ENCODE results near the gene SCAF11.

Gene SCAF11

GRCh38 chr12:45962553-45963325 lies 27.6 kb downstream of the SCAF11 start:
- ATAC-seq (no peak), DNase-seq (ENCODE audit: low spot score in 2 of 2) (no peak)
- H3K4me1 Mint-ChIP-seq = peaks cover 35% of the 10 kb centered on the region
- no peak overlapping the region for H3K27ac Mint-ChIP-seq
- H3K36me3 Mint-ChIP-seq = peaks cover 76% of the 10 kb centered on the region
- H3K9me3 Mint-ChIP-seq = no peaks in the 10 kb centered on the region
- H3K4me3 Mint-ChIP-seq = no peak overlapping the region

- Mint-ChIP-seq H3K9me3 (no peaks in the 10 kb centered on the region), H3K27ac (no peak overlapping the region), H3K36me3 (peaks cover 85% of the 10 kb centered on the region), H3K4me3 (no peak overlapping the region), H3K4me1 (peaks cover 23% of the 10 kb centered on the region)
- ATAC-seq (no peak), DNase-seq (ENCODE audit: low spot score in 2 of 2) (no peak)
Observed at GRCh38 chr12:45959728-45960127, 30.6 kb downstream of the SCAF11 start.

DNA sequence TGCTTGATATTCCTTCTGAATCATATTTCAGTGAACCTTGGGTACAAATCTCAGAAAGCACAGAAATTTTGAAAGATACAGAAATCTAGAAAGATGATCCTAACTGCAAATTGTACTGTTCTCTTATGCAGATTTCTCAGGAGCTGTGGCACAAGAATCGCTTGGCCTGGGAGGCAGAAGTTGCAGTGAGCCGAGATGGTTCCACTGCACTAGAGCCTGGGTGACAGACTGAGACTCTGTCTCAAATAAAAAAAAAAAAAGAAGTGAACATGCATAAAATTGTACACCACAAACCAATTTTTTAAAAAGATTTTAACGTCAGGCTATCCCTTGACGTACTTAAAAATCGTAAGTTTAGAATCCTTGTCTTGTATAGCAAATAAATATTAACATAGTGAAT lies 31.3 kb downstream of the SCAF11 start:
- no peaks in the 10 kb centered on the region for H3K9me3 Mint-ChIP-seq
- DNase-seq (ENCODE audit: low spot score in 2 of 2) (no peak), ATAC-seq (no peak)
- no peak overlapping the region for H3K27ac Mint-ChIP-seq
- H3K36me3 Mint-ChIP-seq = peaks cover 85% of the 10 kb centered on the region
- H3K4me3 Mint-ChIP-seq = no peak overlapping the region
- peaks cover 20% of the 10 kb centered on the region for H3K4me1 Mint-ChIP-seq

DNA sequence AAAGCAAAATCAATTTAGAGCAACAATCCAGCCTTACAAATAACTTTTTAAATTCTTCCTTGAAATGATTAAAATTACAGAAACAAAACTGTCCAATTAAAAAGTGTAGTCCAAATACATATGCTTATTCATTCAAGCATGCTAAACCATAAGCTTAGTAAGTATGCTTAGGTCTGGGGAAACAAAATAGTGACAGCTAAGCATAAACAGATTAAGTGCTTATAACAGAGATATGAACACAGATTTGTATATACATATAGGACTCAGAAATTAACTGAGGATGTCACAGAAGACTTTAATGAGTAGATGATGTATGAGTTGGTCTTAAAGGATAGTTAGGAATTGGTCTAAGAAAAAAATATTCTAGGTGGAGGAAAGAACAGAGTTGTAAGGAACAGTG lies 41.8 kb downstream of the SCAF11 start:
- ATAC-seq = no peak
- H3K9me3 Mint-ChIP-seq = no peaks in the 10 kb centered on the region
- DNase-seq (ENCODE audit: low spot score in 2 of 2) = no peak
- H3K36me3 Mint-ChIP-seq = peaks cover 56% of the 10 kb centered on the region
- H3K4me3 Mint-ChIP-seq = no peak overlapping the region
- no peak overlapping the region for H3K27ac Mint-ChIP-seq
- no peaks in the 10 kb centered on the region for H3K4me1 Mint-ChIP-seq

- no peak for ATAC-seq
- peaks cover 72% of the 10 kb centered on the region for H3K36me3 Mint-ChIP-seq
- no peak for DNase-seq (ENCODE audit: low spot score in 2 of 2)
- H3K4me3 Mint-ChIP-seq = no peak overlapping the region
- no peaks in the 10 kb centered on the region for H3K9me3 Mint-ChIP-seq
- H3K27ac Mint-ChIP-seq = no peak overlapping the region
- H3K4me1 Mint-ChIP-seq = peaks cover 9% of the 10 kb centered on the region
Observed at GRCh38 chr12:45946435-45946834, 43.9 kb downstream of the SCAF11 start.

DNA sequence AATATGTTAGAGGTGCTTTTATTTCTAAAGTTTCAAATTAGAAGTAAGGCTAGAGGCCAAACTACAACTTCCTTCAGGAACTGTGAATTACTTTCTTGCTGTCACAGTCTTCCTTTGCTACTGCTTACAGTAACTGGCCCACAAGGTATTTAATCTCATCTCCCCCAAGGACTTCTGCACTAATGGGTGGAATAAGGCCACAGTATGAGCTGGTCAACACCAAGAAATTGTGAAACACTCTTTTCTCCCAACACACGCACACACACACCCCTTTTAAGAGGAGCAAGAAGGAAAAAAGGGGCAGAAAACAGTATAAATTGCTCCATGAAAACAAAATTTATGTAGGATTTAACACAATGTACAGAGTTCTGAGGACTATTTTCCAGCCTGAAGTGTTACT lies 45.6 kb downstream of the SCAF11 start:
- H3K4me3 Mint-ChIP-seq = no peak overlapping the region
- H3K4me1 Mint-ChIP-seq = peaks cover 11% of the 10 kb centered on the region
- DNase-seq (ENCODE audit: low spot score in 2 of 2) = no peak
- H3K36me3 Mint-ChIP-seq = peaks cover 89% of the 10 kb centered on the region
- no peaks in the 10 kb centered on the region for H3K9me3 Mint-ChIP-seq
- H3K27ac Mint-ChIP-seq = no peak overlapping the region
- no peak for ATAC-seq

DNA sequence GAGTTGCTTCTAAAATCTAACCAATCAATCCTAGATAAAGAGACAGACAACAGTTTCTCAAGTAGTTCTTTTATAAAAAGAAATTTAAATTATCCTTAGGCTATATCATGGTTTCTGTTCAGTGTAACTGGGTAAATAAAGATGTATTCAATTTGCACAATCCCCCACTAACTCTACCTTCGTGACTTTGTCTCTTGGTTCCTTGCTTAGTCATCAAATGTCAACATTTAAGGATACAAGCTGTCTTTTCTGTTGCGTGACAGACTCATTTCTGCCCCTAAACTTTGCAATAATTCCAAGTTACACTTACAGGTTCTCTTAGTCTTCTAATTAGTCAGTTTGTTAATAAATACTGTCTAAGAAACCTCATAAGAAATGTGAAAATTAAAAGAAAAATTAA lies 50.6 kb downstream of the SCAF11 start:
- H3K9me3 Mint-ChIP-seq = no peaks in the 10 kb centered on the region
- DNase-seq (ENCODE audit: low spot score in 2 of 2) = no peak
- peaks cover 23% of the 10 kb centered on the region for H3K4me1 Mint-ChIP-seq
- peaks cover 74% of the 10 kb centered on the region for H3K36me3 Mint-ChIP-seq
- no peak overlapping the region for H3K27ac Mint-ChIP-seq
- no peak overlapping the region for H3K4me3 Mint-ChIP-seq
- no peak for ATAC-seq

- ATAC-seq (no peak), DNase-seq (ENCODE audit: low spot score in 2 of 2) (no peak)
- no peak overlapping the region for H3K27ac Mint-ChIP-seq
- no peak overlapping the region for H3K4me3 Mint-ChIP-seq
- peaks cover 69% of the 10 kb centered on the region for H3K36me3 Mint-ChIP-seq
- H3K4me1 Mint-ChIP-seq = peaks cover 23% of the 10 kb centered on the region
- H3K9me3 Mint-ChIP-seq = no peaks in the 10 kb centered on the region
Observed at GRCh38 chr12:45938566-45938965, 51.8 kb downstream of the SCAF11 start.

DNA sequence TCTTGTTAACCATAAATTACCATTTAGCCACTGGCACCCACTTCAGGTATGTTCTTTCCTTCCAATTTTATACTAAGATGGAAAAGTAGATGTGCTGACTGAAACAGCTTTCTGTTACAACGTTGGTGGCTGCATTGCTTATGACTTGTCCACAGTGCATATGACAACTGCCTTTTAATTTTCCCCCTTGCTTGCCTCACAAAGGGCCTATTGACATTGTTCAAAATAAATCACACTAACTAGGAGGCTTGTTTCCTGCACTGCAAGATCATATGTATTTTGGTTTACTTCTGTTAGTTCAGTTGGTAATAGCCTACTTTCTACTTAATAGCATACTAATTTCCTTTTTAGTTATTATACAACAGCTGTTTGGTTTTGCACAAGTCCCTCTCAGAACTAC lies 55.4 kb downstream of the SCAF11 start:
- Mint-ChIP-seq H3K4me3 (no peak overlapping the region), H3K9me3 (no peaks in the 10 kb centered on the region), H3K4me1 (peaks cover 12% of the 10 kb centered on the region), H3K36me3 (peaks cover 70% of the 10 kb centered on the region), H3K27ac (no peak overlapping the region)
- ATAC-seq = no peak
- DNase-seq (ENCODE audit: low spot score in 2 of 2) = no peak

GRCh38 chr12:45933504-45933903 lies 56.9 kb downstream of the SCAF11 start:
- ATAC-seq = no peak
- DNase-seq (ENCODE audit: low spot score in 2 of 2) = no peak
- H3K9me3 Mint-ChIP-seq = no peaks in the 10 kb centered on the region
- peaks cover 81% of the 10 kb centered on the region for H3K36me3 Mint-ChIP-seq
- peaks cover 12% of the 10 kb centered on the region for H3K4me1 Mint-ChIP-seq
- H3K27ac Mint-ChIP-seq = no peak overlapping the region
- H3K4me3 Mint-ChIP-seq = no peak overlapping the region

DNA sequence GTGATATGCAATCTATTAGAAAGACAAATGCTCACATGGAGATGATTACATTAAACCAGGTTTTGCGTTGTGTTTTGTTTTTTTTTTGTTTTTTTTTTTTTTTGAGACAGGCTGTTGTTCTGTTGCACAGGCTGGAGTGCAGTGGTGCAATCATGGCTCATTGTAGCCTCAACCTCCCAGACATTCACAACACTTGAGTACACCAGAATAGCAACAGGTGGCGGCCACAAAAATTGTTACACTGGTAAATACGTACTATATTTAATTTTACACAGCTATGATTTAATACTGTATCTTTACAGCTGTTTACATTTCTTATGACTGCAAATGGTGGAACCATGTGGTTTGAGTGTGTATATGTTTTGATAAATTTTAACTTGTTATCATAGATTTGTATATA lies 60.0 kb downstream of the SCAF11 start:
- no peaks in the 10 kb centered on the region for H3K9me3 Mint-ChIP-seq
- no peak overlapping the region for H3K27ac Mint-ChIP-seq
- H3K4me3 Mint-ChIP-seq = no peak overlapping the region
- H3K4me1 Mint-ChIP-seq = no peaks in the 10 kb centered on the region
- H3K36me3 Mint-ChIP-seq = peaks cover 89% of the 10 kb centered on the region
- DNase-seq (ENCODE audit: low spot score in 2 of 2) (no peak), ATAC-seq (no peak)

GRCh38 chr12:45928309-45928708 lies 62.1 kb downstream of the SCAF11 start:
- H3K36me3 Mint-ChIP-seq = peaks cover 100% of the 10 kb centered on the region
- no peak for DNase-seq (ENCODE audit: low spot score in 2 of 2)
- peak; percentile 60 for ATAC-seq
- peak overlapping the region; percentile 24 for H3K27ac Mint-ChIP-seq
- H3K4me1 Mint-ChIP-seq = no peaks in the 10 kb centered on the region
- H3K9me3 Mint-ChIP-seq = no peaks in the 10 kb centered on the region
- H3K4me3 Mint-ChIP-seq = no peak overlapping the region

GRCh38 chr12:45918818-45919217 lies 71.6 kb downstream of the SCAF11 start:
- no peak for ATAC-seq
- DNase-seq (ENCODE audit: low spot score in 2 of 2) = no peak
- H3K36me3 Mint-ChIP-seq = peaks cover 52% of the 10 kb centered on the region
- no peak overlapping the region for H3K27ac Mint-ChIP-seq
- H3K9me3 Mint-ChIP-seq = no peaks in the 10 kb centered on the region
- H3K4me1 Mint-ChIP-seq = no peaks in the 10 kb centered on the region
- H3K4me3 Mint-ChIP-seq = no peak overlapping the region

DNA sequence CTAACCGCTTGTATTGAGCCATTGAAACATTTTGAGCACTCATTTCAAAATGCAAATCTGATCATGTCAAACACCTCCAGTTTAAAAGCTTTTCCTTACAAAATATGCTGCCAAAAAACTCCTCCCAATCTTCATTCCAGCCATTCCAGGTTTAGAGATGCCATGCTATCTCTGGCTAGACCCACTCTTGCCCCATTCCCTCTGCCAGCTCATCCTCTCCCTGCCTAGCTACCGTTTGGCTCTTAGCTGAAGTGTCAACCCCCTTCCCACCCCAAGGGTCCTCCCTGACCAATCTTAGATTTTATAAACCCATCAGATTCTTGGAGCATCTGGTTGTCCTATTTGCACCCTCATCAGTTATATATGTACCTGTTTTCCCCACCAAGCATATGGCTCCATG lies 75.0 kb downstream of the SCAF11 start:
- ATAC-seq (no peak), DNase-seq (ENCODE audit: low spot score in 2 of 2) (no peak)
- Mint-ChIP-seq H3K4me3 (no peak overlapping the region), H3K36me3 (peaks cover 18% of the 10 kb centered on the region), H3K4me1 (no peaks in the 10 kb centered on the region), H3K9me3 (no peaks in the 10 kb centered on the region), H3K27ac (peak overlapping the region; percentile 20)

GRCh38 chr12:45914090-45914489 lies 76.3 kb downstream of the SCAF11 start:
- DNase-seq (ENCODE audit: low spot score in 2 of 2) (no peak), ATAC-seq (peak; percentile 65)
- no peak overlapping the region for H3K4me3 Mint-ChIP-seq
- peaks cover 25% of the 10 kb centered on the region for H3K36me3 Mint-ChIP-seq
- no peaks in the 10 kb centered on the region for H3K4me1 Mint-ChIP-seq
- H3K9me3 Mint-ChIP-seq = no peaks in the 10 kb centered on the region
- H3K27ac Mint-ChIP-seq = no peak overlapping the region

DNA sequence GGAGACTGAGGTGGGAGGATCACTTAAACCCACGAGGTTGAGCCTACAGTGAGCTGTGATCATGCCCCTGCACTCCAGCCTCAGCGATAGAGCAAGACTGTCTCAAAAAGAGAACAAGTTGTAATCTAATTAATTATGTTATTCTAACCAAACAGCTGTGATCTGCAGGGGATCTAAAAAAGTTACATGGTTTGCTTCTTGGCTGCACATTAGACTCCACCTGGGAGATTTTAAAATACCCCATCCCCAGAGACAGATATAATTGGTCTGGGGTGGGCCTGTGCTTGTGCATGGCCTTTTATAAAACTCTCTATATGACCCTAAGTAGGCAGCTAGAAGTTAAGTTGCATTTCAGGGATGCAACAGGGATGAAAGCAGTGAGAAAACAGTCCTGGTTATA lies 76.7 kb downstream of the SCAF11 start:
- DNase-seq (ENCODE audit: low spot score in 2 of 2) (no peak), ATAC-seq (no peak)
- no peak overlapping the region for H3K4me3 Mint-ChIP-seq
- H3K27ac Mint-ChIP-seq = no peak overlapping the region
- H3K9me3 Mint-ChIP-seq = no peaks in the 10 kb centered on the region
- no peaks in the 10 kb centered on the region for H3K4me1 Mint-ChIP-seq
- H3K36me3 Mint-ChIP-seq = peaks cover 29% of the 10 kb centered on the region

DNA sequence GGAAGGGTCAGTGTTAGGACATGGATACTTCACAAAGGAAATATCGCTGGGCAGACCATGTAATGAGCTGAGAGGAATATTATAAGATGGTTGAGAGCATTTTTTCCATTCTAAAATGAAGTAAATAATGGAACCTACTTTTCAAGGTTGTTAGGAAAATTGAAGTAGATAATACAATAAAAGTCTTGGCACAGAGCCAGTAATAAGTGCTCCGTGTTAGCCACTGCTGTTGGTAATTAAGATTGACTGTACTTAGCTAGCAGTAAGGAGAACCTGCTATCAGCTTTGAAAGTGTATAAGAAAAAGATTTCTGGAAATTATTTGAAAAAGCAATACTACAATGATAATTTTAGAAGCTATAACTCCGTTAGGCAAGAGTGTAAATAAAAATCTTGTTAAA lies 77.6 kb downstream of the SCAF11 start:
- H3K36me3 Mint-ChIP-seq = peaks cover 27% of the 10 kb centered on the region
- DNase-seq (ENCODE audit: low spot score in 2 of 2) = no peak
- ATAC-seq = no peak
- H3K9me3 Mint-ChIP-seq = no peaks in the 10 kb centered on the region
- H3K4me3 Mint-ChIP-seq = no peak overlapping the region
- H3K4me1 Mint-ChIP-seq = no peaks in the 10 kb centered on the region
- no peak overlapping the region for H3K27ac Mint-ChIP-seq

Measured in stimulated activated effector memory CD8-positive, alpha-beta T cell treated with anti-CD3 and anti-CD28 coated beads, Interleukin-12 subunit alpha, Interleukin-12 subunit beta, amount 100 ng/mL, for 72 hours (primary cell).